SK-N-SH treated with all-trans-retinoic acid at 6 μM for 48 hours (cell line): Measurements from ENCODE around the gene IKBKG.

Source experiments
- ATAC-seq: fragments of 200-7000 bp; cut with Tn5 transposase; 3 replicates; pipeline ENCODE4 v1.9.1; 2020; ENCODE audit warnings: mild to moderate bottlenecking, moderate library complexity
- ARNTL ChIP-seq: fragments of 450-650 bp; formaldehyde crosslinking; IDR thresholded peaks from 2 replicates; pipeline ENCODE4 v1.5.0; 2020; ENCODE audit warnings: low read depth, mild to moderate bottlenecking, moderate library complexity, borderline replicate concordance
- BACH2 ChIP-seq: fragments of 250-450 bp; sonication (Bioruptor Pico); IDR thresholded peaks from 2 replicates; pipeline ENCODE4 v1.9.0; 2021; ENCODE audit warnings: mild to moderate bottlenecking, borderline replicate concordance
- CREB5 ChIP-seq: fragments of 250-450 bp; sonication (Bioruptor Pico); IDR thresholded peaks from 2 replicates; pipeline ENCODE4 v1.5.1; 2020; ENCODE audit warnings: low read depth, mild to moderate bottlenecking, moderate library complexity
- CSDC2 ChIP-seq: fragments of 250-450 bp; sonication (Bioruptor Pico); IDR thresholded peaks from 2 replicates; pipeline ENCODE4 v1.5.0; 2020; ENCODE audit warnings: mild to moderate bottlenecking, moderate library complexity
- CSRNP3 ChIP-seq: fragments of 250-450 bp; sonication (Bioruptor Pico); IDR thresholded peaks from 2 replicates; pipeline ENCODE4 v1.5.1; 2021; ENCODE audit warnings: mild to moderate bottlenecking, moderate library complexity
- ESRRG ChIP-seq: fragments of 250-450 bp; sonication (Bioruptor Pico); IDR thresholded peaks from 2 replicates; pipeline ENCODE4 v1.6.1; 2021; ENCODE audit warnings: mild to moderate bottlenecking
- GLIS3 ChIP-seq: fragments of 250-450 bp; sonication (Bioruptor Pico); IDR thresholded peaks from 2 replicates; pipeline ENCODE4 v1.5.0; 2020; ENCODE audit warnings: mild to moderate bottlenecking, moderate library complexity
- ISL1 ChIP-seq: fragments of 250-450 bp; sonication (Bioruptor Pico); IDR thresholded peaks from 2 replicates; pipeline ENCODE4 v2.1.2; 2022; ENCODE audit warnings: mild to moderate bottlenecking, moderate library complexity
- OSR1 ChIP-seq: fragments of 250-450 bp; sonication (Bioruptor Pico); IDR thresholded peaks from 2 replicates; pipeline ENCODE4 v1.8.0; 2022; ENCODE audit warnings: moderate library complexity, mild to moderate bottlenecking, inconsistent platforms
- PATZ1 ChIP-seq: fragments of 250-450 bp; sonication (Bioruptor Pico); IDR thresholded peaks from 2 replicates; pipeline ENCODE4 v1.8.0; 2020; ENCODE audit warnings: mild to moderate bottlenecking, moderate library complexity, borderline replicate concordance
- POU6F1 ChIP-seq: fragments of 250-450 bp; sonication (Bioruptor Pico); IDR thresholded peaks from 2 replicates; pipeline ENCODE4 v1.8.0; 2021; ENCODE audit warnings: low read depth, mild to moderate bottlenecking, moderate library complexity, borderline replicate concordance
- PPARA ChIP-seq: fragments of 250-450 bp; sonication (Bioruptor Pico); IDR thresholded peaks from 2 replicates; pipeline ENCODE4 v1.5.0; 2020; ENCODE audit warnings: mild to moderate bottlenecking, borderline replicate concordance
- RARB ChIP-seq: fragments of 250-450 bp; sonication (Bioruptor Pico); IDR thresholded peaks from 2 replicates; pipeline ENCODE4 v1.8.0; 2021; ENCODE audit warnings: mild to moderate bottlenecking, moderate library complexity
- SNAI2 ChIP-seq: fragments of 250-450 bp; sonication (Bioruptor Pico); IDR thresholded peaks from 2 replicates; pipeline ENCODE4 v1.5.0; 2020; ENCODE audit warnings: mild to moderate bottlenecking, moderate library complexity
- TOX ChIP-seq: fragments of 250-450 bp; sonication (Bioruptor Pico); IDR thresholded peaks from 2 replicates; pipeline ENCODE4 v1.8.0; 2021; ENCODE audit warnings: mild to moderate bottlenecking, moderate library complexity, borderline replicate concordance
- TSHZ2 ChIP-seq: fragments of 250-450 bp; sonication (Bioruptor Pico); IDR thresholded peaks from 2 replicates; pipeline ENCODE4 v1.5.0; 2020; ENCODE audit warnings: mild to moderate bottlenecking, moderate library complexity
- ZNF70 ChIP-seq: fragments of 450-650 bp; formaldehyde crosslinking; IDR thresholded peaks from 2 replicates; pipeline ENCODE4 v1.5.0; 2020; ENCODE audit warnings: mild to moderate bottlenecking, moderate library complexity
- ZNF8 ChIP-seq: fragments of 450-650 bp; formaldehyde crosslinking; IDR thresholded peaks from 2 replicates; pipeline ENCODE4 v1.5.0; 2020; ENCODE audit warnings: mild to moderate bottlenecking, moderate library complexity

IKBKG gene

GRCh38 chrX:154529206-154529612, 18.2 kb upstream of the IKBKG start (continued):
- TF ChIP-seq PATZ1 (CRISPR knock-in tag), result no peak

- ATAC-seq, result no peak
- TF ChIP-seq PPARA (CRISPR knock-in tag) (no peak), ESRRG (CRISPR knock-in tag) (no peak), ISL1 (no peak), CSDC2 (CRISPR knock-in tag) (no peak), POU6F1 (CRISPR knock-in tag) (no peak), GLIS3 (CRISPR knock-in tag) (no peak), ARNTL (no peak), BACH2 (CRISPR knock-in tag) (no peak), CSRNP3 (no peak)
- TF ChIP-seq, all 23 proteins: peak for 0
Measured at GRCh38 chrX:154530286-154530685, 17.1 kb upstream of the IKBKG start.

GRCh38 chrX:154531626-154532025, 15.8 kb upstream of the IKBKG start:
- peak; percentile 53 for ATAC-seq
- no peak for TF ChIP-seq POU6F1 (CRISPR knock-in tag)
- TF ChIP-seq PATZ1 (CRISPR knock-in tag), result no peak
- TF ChIP-seq ISL1, result no peak
- TF ChIP-seq ARNTL, result no peak

GRCh38 chrX:154532690-154533089, 14.7 kb upstream of the IKBKG start:
- no peak for ATAC-seq
- TF ChIP-seq ISL1, result no peak
- TF ChIP-seq TOX, result no peak
- TF ChIP-seq OSR1 (CRISPR knock-in tag), result no peak
- TF ChIP-seq ZNF70 (CRISPR knock-in tag), result no peak
- TF ChIP-seq ARNTL, result no peak

GRCh38 chrX:154534526-154535322, 12.7 kb upstream of the IKBKG start:
- peak; percentile 89 for ATAC-seq
- no peak for TF ChIP-seq CREB5
- TF ChIP-seq SNAI2, result no peak
- TF ChIP-seq OSR1 (CRISPR knock-in tag), result no peak
- no peak for TF ChIP-seq ZNF8 (CRISPR knock-in tag)
- TF ChIP-seq POU6F1 (CRISPR knock-in tag), result no peak
- no peak for TF ChIP-seq TOX
- TF ChIP-seq CSDC2 (CRISPR knock-in tag), result no peak
- TF ChIP-seq TSHZ2 (CRISPR knock-in tag), result no peak
- no peak for TF ChIP-seq GLIS3 (CRISPR knock-in tag)
- TF ChIP-seq RARB (CRISPR knock-in tag), result no peak
